ENCODE measurements around the gene CLTCL1. TPM values are rescaled to one million over a fixed set of nuclear protein-coding genes. Genes with fewer than 3 reads are reported as not detected.

Gene CLTCL1
- total RNA-seq, 4 donors from 2014 or later, result 5.7 to 11.7 (median 8.4) TPM

DNA sequence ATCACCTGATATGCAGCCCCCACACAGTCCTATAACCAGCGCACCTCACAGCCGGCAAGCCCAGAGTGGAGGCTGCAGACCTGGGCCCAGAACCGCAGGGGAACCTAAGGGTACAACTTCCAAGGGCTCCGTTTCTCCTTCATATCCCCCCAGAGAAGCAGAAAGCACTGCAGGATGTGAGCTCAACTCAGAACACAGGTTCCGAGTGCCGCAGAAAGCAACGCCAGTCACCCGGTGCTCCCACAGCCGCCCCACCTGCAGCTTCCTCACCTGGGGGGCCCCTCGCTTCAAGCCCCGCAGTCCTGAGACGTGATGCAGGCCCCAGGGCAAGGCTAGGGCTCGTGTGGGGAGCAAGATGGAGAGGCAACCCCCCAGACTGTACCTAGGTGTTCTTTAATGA is 158.0 kb downstream of the CLTCL1 start:
- Histone ChIP-seq H3K9me3 (no peaks in the 10 kb centered on the region), H3K36me3 (peaks cover 0 to 73% of the 10 kb centered on the region in 2 donors)
- ATAC-seq, result no peak

DNA sequence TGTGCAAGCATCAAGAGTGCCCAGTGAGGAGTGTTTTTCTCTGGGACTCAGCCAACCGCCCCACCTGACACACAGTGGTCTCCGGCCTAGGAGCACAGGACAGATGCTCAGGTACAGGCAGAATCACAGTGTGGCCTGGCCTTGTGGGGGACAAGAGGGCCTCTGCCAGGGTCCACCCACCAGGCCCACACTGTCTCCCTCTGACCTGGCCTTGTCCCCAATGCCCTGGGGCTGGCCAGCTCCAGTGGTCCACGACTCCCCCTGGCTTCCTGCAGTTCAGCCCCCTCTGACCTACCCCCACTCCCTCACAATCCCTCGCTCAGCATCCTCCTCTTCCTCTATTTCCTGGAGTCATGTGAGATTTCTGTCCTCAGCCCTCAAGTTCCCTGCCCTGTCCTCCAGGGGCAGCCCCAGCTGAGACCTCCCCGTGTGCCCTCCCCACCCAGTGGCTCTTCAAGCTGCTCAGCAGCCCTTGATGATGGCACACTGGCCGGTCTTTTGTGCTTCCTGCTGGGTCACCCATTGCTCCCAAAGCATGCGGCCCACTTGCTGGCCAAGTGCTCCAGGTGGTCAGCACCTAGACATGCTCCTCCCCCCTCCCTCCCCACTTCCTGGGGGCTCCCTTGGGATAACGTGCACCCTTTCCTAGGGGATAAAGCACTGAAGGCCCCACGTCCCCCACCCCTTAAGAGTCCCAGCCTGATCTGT is 158.7 kb downstream of the CLTCL1 start:
- TF ChIP-seq POLR2AphosphoS5 (IDR thresholded peaks at IDR 0.05) (no peak), POLR2A (IDR thresholded peaks at IDR 0.05) (no peak)
- WGBS, 2 donors (ENCODE audit: low coverage in 1 of 2), result 88% methylated on average over 4 of the region's 9 CpGs; no CpG with 5 or more reads in 1 of the 2 donors
- Histone ChIP-seq H3K27me3 (no peaks in the 10 kb centered on the region), H3K36me3 (peaks cover 0 to 66% of the 10 kb centered on the region in 2 donors), H3K27ac (no peak overlapping the region), H3K4me1 (no peaks in the 10 kb centered on the region), H3K4me3 (no peak overlapping the region), H3K9me3 (no peaks in the 10 kb centered on the region)
- no peak for ATAC-seq

More for the DNA sequence above, 158.0 kb downstream of the CLTCL1 start:
- Histone ChIP-seq H3K27me3 (no peaks in the 10 kb centered on the region), H3K4me1 (no peaks in the 10 kb centered on the region), H3K27ac (no peak overlapping the region), H3K4me3 (no peak overlapping the region)
- WGBS, 2 donors (ENCODE audit: low coverage in 1 of 2), result 96% methylated on average over 4 of the region's 13 CpGs; no CpG with 5 or more reads in 1 of the 2 donors
- TF ChIP-seq POLR2A (IDR thresholded peaks at IDR 0.05) (no peak), EP300 (IDR thresholded peaks at IDR 0.05) (no peak), POLR2AphosphoS5 (IDR thresholded peaks at IDR 0.05) (no peak)
- TF ChIP-seq, protein P1, sequence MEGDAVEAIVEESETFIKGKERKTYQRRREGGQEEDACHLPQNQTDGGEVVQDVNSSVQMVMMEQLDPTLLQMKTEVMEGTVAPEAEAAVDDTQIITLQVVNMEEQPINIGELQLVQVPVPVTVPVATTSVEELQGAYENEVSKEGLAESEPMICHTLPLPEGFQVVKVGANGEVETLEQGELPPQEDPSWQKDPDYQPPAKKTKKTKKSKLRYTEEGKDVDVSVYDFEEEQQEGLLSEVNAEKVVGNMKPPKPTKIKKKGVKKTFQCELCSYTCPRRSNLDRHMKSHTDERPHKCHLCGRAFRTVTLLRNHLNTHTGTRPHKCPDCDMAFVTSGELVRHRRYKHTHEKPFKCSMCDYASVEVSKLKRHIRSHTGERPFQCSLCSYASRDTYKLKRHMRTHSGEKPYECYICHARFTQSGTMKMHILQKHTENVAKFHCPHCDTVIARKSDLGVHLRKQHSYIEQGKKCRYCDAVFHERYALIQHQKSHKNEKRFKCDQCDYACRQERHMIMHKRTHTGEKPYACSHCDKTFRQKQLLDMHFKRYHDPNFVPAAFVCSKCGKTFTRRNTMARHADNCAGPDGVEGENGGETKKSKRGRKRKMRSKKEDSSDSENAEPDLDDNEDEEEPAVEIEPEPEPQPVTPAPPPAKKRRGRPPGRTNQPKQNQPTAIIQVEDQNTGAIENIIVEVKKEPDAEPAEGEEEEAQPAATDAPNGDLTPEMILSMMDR (IDR thresholded peaks at IDR 0.05), result no peak

DNA sequence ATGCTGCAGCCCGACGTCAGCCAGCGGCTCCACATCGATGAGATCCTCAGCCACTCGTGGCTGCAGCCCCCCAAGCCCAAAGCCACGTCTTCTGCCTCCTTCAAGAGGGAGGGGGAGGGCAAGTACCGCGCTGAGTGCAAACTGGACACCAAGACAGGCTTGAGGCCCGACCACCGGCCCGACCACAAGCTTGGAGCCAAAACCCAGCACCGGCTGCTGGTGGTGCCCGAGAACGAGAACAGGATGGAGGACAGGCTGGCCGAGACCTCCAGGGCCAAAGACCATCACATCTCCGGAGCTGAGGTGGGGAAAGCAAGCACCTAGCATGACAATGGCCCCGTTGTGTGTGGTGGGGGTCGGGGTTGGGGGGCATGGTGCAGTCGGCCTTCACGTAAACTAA is 159.4 kb downstream of the CLTCL1 start:
- peaks cover 0 to 59% of the 10 kb centered on the region in 2 donors for H3K36me3 ChIP-seq
- no peaks in the 10 kb centered on the region for H3K4me1 ChIP-seq
- no peak for ATAC-seq
- no peak overlapping the region for H3K27ac ChIP-seq
- H3K4me3 ChIP-seq, result no peak overlapping the region
- TF ChIP-seq EP300 (IDR thresholded peaks at IDR 0.05) (no peak), POLR2AphosphoS5 (IDR thresholded peaks at IDR 0.05) (no peak), POLR2A (IDR thresholded peaks at IDR 0.05) (no peak)
- no peaks in the 10 kb centered on the region for H3K27me3 ChIP-seq
- H3K9me3 ChIP-seq, result no peaks in the 10 kb centered on the region
- 87 to 97% methylated on average over 3 to 4 of the region's 20 CpGs for WGBS, 2 donors (ENCODE audit: low coverage in 1 of 2)

DNA sequence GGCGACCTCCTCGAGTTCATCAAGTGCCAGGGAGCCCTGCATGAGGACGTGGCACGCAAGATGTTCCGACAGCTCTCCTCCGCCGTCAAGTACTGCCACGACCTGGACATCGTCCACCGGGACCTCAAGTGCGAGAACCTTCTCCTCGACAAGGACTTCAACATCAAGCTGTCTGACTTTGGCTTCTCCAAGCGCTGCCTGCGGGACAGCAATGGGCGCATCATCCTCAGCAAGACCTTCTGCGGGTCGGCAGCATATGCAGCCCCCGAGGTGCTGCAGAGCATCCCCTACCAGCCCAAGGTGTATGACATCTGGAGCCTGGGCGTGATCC is 159.9 kb downstream of the CLTCL1 start:
- H3K36me3 ChIP-seq, result peaks cover 0 to 54% of the 10 kb centered on the region in 2 donors
- no peak overlapping the region for H3K4me3 ChIP-seq
- 100% methylated on average over 1 to 3 of the region's 19 CpGs for WGBS, 2 donors (ENCODE audit: low coverage in 1 of 2)
- H3K4me1 ChIP-seq, result no peaks in the 10 kb centered on the region
- TF ChIP-seq, protein P1 (IDR thresholded peaks at IDR 0.05), result no peak
- TF ChIP-seq POLR2A (IDR thresholded peaks at IDR 0.05), result no peak
- no peak for TF ChIP-seq EP300 (IDR thresholded peaks at IDR 0.05)
- TF ChIP-seq POLR2AphosphoS5 (IDR thresholded peaks at IDR 0.05), result no peak
- no peak overlapping the region for H3K27ac ChIP-seq
- H3K9me3 ChIP-seq, result no peaks in the 10 kb centered on the region
- ATAC-seq, result no peak
- no peaks in the 10 kb centered on the region for H3K27me3 ChIP-seq

DNA sequence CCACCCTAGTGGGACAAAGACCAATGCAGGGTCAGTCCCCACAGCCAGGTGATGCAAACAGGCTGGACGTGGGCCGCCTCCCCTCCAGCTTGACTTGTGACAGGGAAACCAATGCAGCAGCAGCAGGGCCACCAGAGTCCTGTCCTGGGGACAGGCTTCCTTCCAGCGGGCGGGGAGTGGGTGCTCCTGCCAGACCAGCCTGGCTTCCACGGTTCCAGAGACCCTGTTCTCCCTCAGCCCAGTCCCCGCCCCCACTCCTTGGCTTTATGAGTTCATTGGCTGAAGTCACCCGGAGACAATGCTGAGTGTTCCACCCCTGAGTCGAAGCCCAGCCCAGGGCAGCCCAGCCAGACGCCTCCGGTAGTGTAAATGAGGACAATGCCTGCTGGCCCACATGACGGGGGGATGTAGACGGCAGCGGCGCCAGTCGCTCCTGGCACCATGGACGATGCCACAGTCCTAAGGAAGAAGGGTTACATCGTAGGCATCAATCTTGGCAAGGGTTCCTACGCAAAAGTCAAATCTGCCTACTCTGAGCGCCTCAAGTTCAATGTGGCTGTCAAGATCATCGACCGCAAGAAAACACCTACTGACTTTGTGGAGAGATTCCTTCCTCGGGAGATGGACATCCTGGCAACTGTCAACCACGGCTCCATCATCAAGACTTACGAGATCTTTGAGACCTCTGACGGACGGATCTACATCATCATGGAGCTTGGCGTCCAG is 160.4 kb downstream of the CLTCL1 start, which contains the start of gene TSSK2:
TSS of gene TSSK2 (plus strand) at position 350 of the 726 bp plus-strand sequence. CDS start at position 442, 92 bp downstream.
- WGBS, 2 donors (ENCODE audit: low coverage in 1 of 2), result 93 to 100% methylated on average over 2 to 8 of the region's 27 CpGs
- Histone ChIP-seq H3K4me3 (no peak within 1 kb of the TSS), H3K4me1 (no peaks in the 10 kb centered on the region), H3K9me3 (no peaks in the 10 kb centered on the region), H3K27ac (no peak within 1 kb of the TSS), H3K27me3 (no peaks in the 10 kb centered on the region), H3K36me3 (peaks cover 0 to 48% of the 10 kb centered on the region in 2 donors)
- ATAC-seq, result no peak
- TF ChIP-seq POLR2A (IDR thresholded peaks at IDR 0.05), result no peak
- TF ChIP-seq EP300 (IDR thresholded peaks at IDR 0.05), result no peak
- TF ChIP-seq, protein P1 (IDR thresholded peaks at IDR 0.05), result no peak
- TF ChIP-seq POLR2AphosphoS5 (IDR thresholded peaks at IDR 0.05), result no peak
